ENCODE results near the gene ZNF775.

ZNF775 gene

DNA sequence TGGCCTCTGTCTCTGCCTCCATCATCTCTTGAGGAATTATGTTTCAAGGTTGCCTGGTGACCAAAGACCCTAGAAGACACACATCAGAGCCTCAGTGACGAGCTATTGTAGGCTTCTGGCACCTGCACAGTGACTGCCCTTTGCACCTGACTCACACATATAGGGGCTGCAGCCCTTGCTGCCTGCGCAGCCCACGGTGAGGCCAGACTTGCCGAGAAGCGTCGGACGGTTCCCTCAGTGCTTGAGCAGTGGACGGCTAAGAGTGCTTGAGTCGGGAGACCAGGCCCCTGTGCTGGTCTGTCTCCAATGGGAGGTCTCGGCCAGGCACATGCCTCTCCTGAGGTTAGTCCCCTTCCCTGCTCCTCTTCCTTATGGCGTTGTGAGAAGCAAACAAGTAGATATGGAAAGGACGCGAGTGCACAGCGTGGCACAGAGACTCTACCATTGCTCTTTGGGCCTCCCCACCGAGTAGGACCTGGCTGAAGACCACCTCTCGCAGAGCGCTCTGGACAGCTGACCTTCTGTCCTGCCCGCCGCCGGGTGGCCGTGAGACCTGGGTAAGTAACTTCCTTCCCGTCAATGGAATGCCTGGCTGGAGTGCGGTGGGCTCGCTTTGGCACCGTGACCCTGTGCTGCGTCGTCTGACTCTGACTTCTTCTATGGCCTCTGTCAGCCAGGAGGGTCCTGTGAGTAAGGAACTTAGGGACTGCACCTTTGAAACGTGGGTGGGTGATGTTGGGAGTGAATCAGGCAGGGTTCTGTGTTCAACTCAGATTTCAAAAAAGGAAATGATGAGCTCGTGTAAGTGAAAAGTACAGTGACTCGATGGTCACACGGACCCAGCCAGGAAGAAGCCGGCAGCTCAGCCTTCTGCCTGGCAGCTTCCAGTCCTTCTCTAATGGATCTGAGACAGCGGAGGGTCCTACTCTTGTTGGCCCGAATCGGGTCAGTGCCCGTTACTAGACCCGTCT, 33.7 kb downstream of the ZNF775 start:
- DNase-seq (ENCODE audit: low read depth) = no peak

DNA sequence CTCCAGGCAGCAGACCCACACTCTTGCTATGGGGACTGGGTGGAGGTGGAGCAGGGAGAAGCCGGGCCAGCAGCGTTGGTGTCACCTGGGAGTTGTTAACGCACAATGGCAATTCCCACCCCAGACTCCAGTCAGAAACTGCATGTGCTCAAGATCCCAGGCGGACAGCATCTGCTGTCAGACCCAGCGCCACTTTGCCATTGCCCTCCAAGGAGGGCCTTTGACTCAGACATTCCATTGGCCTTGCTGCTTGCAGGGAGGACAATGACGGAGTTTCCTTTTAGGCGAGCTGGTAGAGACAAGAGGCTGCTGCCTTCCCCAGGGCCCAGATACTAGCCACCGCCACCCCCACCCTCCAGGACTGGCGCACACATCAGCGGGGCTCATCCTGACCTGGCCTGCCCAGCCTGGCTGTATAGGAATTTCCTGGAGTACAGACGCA, 34.5 kb downstream of the ZNF775 start:
- no peak for DNase-seq (ENCODE audit: low read depth)

DNA sequence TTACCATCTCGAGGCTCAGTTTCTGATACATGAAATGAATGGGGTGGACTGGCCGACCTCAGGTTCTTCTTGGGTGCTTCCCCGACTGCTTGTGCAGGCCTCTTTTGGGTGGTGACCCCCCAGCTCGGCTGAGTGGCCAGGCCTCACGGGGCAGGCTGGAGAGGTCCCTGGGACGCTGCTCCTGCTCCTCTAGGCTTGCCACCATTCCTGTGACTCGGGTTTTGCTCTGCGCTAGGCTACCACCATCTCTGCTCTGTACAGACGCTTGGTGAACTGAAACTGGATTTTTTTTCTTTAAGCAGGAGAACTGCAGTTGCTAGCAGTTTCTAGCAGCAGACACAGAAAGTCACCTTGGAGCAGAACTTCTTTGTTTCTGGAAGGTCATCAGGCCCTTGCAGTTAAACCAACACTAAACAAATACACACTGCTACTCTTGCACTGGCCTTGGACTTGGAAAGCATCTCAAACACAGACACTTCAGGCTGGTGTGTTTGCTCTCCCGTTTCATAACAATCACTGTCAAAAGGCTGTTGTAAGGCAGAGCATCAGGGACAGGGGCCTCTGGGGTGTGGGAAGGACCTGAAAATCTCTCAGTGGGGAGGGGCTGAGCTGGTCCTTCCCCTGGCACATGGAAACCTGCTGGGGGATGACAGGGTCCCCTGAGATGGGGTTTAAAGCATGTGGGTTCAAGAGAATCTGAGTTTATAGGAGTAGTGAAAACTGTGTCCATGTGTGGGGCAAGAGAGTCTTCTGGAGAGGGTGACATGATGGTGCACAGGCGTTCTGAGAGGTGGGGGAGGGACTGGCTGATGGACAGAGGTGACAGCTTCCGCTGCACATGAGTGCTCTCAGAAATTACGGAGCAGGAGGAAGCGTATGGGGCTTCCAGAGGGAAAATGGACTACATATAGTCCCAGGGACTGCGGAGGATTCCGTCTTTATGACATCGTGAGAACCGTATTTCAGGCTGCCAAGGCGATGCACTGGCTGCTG, 36.3 kb downstream of the ZNF775 start:
- no peak for DNase-seq (ENCODE audit: low read depth)

DNA sequence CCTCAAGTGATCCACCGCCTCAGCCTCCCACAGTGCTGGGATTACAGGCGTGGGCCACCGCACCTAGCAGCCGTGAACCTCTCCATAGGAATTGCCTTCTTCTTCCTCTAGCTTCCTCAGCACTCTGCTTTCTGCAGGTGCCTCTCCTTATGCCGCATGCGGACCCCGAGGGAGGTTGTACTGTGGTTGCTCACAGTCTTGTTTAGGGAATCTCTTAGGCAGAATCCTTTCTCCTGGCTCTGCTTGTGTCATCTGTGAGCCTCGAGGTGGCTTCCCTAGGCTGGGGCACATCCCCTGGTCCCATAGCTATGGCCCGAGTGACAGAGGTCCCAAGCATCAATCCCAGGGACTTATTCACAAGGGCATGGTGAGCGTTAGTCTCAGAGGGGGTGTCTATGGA, 38.1 kb downstream of the ZNF775 start:
- DNase-seq (ENCODE audit: low read depth) = no peak

DNA sequence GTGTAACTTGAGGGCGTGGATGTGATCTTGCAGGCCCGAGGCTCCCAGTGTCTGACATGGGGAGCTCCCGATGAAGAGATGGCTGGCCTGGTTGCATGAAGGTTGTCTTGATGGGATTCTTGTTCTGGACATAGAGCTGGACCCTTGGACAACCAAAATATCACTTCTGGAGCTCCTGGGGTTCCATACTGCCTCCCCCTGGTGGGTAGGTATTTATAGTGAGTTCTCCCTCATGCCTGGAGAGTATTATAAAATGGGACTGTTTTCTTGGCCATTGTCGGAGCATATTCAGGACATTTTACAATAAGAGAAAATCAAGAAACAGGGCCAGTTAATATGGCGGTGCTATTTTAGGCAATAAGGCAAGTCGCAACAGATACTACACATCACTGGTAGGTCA, 38.7 kb downstream of the ZNF775 start:
- no peak for DNase-seq (ENCODE audit: low read depth)

DNA sequence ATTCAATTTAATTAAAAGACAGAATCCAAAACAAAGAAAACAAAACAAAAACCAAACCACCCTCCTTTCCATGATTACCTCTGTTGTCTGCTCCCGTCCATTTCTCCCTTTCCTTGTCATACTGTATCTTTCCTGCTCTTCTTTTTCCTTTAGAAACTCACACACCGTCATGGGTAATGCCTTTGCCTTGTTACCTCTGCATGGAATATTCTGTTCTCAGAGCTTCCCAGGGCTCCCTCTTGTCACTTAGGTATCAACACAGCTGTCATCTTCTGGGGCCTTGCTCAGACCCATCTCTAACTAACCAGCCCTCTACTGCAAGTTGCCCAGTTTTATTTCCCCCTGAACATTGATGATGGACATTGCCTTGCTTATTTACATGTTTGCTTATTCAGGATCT, 41.1 kb downstream of the ZNF775 start:
- no peak for DNase-seq (ENCODE audit: low read depth)

DNA sequence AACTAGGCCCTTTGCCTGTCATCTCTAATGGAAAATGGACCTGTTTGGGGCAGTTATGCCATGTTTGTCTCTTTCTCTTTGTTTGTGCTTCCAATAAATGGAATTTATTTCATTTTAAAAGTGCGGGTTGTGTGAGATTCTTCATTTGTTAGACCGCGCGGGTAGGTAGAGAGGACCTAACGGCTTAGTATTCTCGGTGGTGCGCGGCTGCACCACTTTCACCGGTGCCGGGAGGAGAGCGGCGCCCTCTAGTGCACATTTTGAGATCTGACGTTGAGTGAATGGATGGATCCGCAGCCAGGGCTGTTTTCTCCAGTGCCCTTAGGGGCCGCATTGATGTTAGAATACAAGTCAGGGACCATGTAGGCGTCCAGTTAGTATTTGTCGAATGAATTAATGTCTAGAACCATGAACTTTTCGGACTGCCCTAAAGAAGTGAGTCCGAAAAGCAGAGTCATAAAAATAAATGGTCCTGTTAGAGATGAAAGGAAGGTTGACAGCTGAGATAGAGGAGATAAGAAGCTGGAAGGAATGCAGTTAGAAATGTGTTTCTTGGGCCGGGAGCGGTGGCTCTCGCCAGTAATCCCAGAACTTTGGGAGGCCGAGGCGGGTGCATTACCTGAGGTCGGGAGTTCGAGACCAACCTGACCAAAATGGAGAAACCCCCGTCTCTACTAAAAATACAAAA, 42.0 kb downstream of the ZNF775 start:
- peak; percentile 86 for DNase-seq (ENCODE audit: low read depth)

DNA sequence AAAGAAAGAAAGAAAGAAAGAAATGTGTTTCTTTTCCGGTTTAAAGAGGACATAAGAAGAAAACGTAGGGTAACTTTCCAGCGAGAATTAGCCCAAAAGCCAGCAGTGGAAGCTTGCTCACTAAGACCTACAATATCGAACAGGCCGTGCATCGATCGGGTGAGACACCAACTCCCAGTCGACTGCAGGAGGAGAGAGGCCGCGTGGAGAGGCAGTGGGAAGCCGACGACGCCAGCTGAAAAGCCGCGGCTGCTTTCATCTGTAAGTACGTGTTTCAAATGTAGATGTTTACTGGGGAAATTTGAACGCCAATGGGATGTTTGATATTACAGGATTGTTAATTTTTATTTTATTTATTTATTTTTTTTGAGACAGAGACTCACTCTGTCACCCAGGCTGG, 42.7 kb downstream of the ZNF775 start:
- DNase-seq (ENCODE audit: low read depth) = no peak

DNA sequence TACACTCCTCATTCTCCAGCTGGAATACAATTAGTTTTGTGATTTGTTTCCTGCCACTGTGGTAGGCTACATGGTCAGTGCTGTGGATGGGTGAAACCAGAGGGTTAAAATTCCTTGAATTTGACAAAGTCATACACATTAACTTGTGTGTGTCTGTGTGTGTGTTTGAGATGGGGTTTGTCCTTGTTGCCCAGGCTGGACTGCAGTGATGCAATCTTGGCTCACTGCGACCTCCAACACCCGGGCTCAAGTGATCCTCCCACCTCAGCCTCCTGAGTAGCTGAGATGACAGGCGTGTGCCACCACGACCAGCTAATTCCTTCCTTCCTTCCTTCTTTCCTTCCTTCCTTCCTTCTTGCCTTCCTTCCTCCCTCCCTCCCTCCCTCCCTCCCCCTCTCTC, 46.5 kb downstream of the ZNF775 start:
- no peak for DNase-seq (ENCODE audit: low read depth)

DNA sequence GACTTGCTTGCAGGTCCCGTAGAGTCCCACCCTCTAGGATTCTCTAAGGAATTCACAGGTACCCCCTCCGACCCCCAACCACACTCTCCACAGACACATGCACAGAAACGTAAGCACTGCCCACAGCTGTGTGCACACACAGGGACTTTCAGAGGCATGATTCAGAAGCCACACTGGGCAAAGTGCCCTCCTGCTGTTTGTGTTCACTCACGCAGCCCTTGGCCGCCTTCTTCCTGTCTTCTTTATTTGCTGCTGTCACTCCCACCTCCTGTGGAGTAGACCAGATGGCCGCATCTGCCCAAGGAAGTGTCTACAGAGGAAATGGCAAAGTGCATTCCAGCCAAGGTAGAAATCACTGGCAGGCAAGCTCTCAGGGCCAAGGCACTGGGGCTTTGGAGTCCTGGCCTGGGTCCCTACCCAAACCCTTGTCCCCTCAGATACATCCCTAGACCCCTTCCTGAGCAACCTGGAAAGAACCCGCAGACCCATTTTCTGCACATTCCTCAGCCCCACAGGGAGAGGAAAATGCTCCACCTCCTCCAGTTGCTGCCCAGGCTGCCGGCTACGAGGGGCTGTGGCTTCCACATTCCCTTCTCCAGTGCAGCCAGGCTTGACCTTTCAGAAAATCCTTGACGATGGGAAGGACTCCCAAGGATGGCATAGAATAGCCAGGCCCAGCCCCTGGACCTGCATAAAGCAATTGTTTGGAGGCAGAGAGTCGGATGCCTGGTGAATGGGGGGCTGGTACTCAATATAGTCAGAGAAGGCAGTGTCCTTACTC, 49.7 kb downstream of the ZNF775 start:
- DNase-seq (ENCODE audit: low read depth) = no peak

DNA sequence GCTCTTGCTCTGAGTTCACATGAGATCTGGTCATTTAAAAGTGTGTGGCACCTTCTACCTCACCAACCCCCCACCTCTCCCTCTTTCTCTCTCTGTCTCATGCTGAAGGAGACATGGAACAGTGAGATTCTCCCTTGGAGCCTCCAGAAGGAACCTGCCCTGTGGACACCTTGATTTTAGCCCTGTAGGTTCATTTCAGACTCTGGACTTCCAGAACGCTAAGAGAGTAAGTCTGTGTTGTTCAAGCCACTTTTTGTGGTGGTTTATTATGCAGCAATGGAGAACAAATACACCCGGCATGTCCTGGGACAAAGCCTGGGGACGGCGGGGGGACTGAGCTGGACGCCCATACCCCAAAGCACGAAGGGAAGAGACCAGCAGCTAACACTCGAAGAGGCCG, 50.6 kb downstream of the ZNF775 start:
- no peak for DNase-seq (ENCODE audit: low read depth)

DNA sequence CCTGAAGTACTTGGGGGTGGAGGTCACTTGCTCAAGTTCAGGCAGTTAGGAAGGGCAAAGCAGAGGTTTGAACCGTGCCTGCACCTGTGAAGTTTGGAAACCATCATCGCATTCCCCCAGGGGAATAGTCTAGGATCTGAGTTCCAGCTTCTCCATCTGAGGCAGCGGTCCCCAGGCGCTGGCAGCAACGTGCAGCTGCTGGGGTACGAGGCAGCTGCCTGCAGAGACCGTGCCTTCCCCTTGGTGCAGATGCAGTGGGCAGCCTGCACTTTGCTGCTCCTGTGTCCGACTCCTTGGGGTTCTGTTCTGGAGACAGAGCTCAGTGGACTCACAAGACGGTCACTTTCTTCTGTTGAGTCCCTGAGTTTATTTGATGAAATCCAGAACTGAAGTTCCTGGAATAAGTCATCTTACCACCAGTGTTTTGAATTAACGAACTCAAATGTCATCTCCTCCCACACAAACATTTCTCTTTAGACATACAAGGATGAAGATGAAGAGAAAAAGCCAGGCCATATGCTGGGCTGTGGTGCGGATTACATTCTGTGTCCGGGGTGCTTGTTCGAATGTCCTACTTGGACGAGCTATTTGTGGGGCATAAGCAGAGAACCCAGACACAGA, 51.4 kb downstream of the ZNF775 start:
- DNase-seq (ENCODE audit: low read depth) = no peak

DNA sequence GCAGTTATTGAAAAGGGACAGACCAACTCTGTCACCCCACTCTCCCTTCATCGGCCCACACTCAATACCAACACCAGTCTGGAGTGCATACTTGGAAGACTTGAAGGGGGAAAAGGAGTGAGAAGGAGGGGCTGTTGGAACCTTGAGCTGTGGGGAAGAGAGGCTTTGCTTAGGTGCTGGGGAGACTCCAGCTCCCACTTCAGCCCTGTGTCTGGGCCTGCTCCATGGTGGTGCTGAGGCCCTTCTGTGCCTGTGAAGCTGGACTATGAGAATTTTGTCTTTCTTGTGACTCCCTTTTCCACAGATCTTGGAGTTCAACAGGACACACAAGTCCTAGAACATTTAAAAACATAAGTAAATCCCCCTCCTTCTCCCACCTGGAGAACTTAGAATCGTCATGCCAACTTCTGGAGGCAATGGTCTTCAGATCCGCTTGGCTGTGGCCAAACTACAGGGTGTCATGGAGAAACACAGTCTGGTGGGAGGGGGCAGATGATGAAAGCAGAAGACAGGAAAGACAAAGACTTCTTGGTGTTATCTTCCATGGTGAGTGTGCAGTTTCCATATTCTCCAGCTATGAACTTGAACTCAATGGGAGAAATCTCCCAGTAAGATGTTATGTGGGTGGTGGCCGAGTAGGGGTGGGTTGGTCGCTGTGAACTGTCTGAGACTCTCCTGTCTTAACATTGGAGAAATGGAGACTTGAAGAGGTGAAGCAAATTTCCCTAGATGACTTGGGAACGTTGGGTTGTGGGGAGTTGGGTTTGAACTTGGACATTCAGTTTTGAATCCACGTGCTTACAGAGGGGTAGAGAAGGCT, 52.9 kb downstream of the ZNF775 start:
- DNase-seq (ENCODE audit: low read depth) = no peak

DNA sequence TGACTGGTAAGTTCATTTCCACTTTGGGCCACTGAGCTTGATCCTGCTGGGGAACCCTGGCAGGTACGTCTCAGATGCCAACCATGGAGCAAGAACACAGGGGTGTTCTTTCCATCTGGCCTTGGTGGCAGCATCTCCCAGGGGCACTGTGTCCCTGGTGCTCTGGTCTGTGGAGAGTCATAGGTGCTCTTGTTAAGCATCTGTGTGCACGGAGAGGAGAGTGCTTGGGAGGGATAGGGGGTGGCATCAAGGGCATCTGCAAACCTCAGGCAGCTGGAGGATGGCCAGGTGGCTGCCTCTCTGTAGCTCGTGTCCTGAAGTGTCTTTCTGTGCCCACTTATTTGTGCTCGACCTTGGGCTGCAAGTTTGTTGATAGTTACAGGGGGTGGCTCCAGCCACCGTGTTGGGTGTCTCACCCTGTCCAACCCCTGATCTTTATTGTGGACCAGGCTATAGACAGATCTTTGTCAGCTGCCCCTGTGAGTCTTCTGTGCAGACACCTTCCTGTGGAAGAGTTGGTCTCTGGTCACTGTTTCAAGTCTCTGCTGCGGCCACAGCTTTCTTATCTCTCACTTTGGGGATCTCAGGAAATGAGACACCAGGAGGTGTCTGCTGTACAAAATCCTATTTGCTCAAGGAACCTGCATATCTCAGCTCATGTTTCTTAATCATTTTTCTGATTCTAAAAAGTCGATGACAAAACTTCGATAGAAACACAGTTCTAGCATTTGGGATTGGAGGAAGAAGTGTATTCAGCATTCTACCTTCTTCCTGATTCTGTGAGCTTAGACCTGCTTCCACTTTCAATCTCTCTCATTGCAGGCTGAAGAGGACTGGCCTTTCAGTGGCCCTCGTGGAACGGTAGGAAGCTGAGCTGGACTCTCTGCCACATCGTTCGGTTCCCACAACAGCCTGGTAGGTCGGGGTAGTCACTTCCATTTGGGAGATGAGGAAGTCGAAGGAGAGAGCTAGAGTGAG, 54.1 kb downstream of the ZNF775 start:
- DNase-seq (ENCODE audit: low read depth) = no peak

DNA sequence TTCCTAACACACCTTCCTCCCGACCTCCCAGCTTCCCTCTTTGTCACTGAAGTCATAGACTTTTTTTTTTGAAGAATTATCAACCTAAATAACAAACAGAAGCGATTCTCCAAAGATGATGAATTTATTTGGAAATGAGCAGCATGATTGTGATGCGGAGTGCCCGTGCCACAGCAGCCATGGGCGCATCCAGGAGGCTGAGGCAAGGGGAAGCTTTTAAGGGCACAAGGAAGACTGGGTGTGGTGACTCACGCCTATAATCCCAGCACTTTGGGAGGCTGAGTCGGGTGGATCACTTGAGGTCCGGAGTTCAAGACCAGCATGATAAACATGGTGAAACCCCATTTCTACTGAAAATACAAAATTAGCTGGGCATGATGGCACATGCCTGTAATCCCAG, 55.1 kb downstream of the ZNF775 start:
- DNase-seq (ENCODE audit: low read depth) = no peak

DNA sequence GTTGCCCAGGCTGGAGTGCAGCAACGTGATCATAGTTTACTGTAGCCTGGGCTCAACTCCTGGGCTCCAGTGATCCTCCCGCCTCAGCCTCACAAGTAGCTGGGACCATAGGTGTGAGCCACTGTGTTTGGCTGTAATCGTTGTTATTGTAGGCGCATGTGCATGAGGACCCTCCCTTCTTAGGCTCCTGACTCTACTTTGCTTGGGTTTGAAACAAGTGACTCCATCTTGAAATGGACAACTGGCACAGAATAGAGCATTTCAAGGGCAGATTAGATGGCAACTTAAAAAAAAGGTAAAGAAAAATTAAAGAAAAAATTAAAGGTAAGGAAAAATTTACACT, 55.9 kb downstream of the ZNF775 start:
- DNase-seq (ENCODE audit: low read depth) = no peak

DNA sequence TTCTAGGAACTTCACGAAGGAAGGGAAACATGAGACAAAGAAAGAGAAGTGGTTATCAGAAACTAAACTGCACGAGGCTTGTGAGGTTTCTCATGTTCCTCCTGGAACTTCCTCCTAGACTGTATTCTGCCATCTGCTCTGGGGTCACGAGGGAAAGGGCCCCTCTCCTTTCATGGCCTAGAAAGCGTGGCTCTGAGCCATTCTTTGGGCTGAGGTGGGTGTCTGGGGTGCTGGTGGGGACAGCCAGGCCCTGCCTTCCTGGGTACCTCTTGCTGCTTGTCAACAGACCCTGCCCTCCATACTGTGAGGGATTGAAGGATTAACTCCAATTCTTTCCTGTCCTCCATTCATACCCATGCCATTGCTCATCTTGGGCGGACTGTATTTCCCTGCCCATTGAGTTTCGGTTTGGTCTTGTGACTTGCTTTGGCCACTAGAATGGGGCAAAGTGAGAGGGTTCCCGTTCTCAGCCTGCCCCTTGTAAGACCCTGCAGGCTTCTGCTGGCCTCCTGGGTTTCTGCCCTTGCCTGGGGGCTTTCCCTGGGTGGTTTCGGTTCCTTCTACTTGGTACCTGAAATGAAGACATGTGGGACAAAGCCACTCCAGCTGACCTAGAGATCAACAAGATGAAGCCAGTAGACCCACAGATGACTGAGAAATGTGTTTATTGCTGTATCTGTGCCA, 56.4 kb downstream of the ZNF775 start:
- DNase-seq (ENCODE audit: low read depth) = no peak

DNA sequence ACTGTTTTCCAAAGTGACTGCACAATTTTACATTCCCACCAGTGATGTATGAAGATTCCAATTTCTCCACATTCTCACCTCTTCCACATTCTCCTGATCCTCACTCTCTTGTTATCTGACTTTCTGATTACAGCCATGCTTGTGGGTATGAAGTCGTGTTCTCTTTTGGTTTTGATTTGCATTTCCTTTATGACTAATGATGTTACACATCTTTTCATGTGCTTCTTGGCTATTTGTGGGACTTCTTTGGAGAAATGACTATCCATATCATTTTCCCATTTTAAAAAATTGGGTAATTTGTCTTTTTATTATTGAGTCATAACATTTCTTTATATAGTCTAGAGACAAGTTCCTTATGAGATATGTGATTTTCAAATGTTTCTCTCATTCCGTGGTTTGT, 60.8 kb downstream of the ZNF775 start:
- no peak for DNase-seq (ENCODE audit: low read depth)

All from stimulated activated CD8-positive, alpha-beta memory T cell treated with anti-CD3 and anti-CD28 coated beads, Interleukin-15, amount 100 ng/mL, for 1 hour (primary cell).